ENCODE results near the gene DNAJB8. TPM values are rescaled to one million over a fixed set of nuclear protein-coding genes. Genes with fewer than 3 reads are reported as not detected.

The DNAJB8 gene
- total RNA-seq, 2 experiments from 2014 or later = not detected

- Mint-ChIP-seq H3K9me3 (no peaks in the 10 kb centered on the region), H3K36me3 (ENCODE audit: low read depth) (no peaks in the 10 kb centered on the region)
These were observed 2.9 kb downstream of the DNAJB8 start for GRCh38 chr3:128463771-128464170.

GRCh38 chr3:128463354-128463753 lies 3.3 kb downstream of the DNAJB8 start:
- TF ChIP-seq CTCF (IDR thresholded peaks at IDR 0.05) = no peak
- intact Hi-C loops (cut with DNase I, micrococcal nuclease) = no loop called here
- peaks cover 14% of the 10 kb centered on the region for H3K4me1 Mint-ChIP-seq (ENCODE audit: low read depth)
- DNase-seq = no peak
- H3K4me3 ChIP-seq (ENCODE audit: low read length) = no peak overlapping the region
- POLR2A ChIA-PET = no interaction called here
- H3K27me3 Mint-ChIP-seq = peaks cover 23% of the 10 kb centered on the region
- ATAC-seq (ENCODE audit: poor library complexity) = no peak
- peaks cover 0 to 2% of the 10 kb centered on the region in 2 experiments for H3K27me3 ChIP-seq (ENCODE audit: control insufficient read depth in 1 of 2, insufficient read depth in 2 of 2, low read length in 2 of 2)
- no peaks in the 10 kb centered on the region for H3K9me3 ChIP-seq (ENCODE audit: control insufficient read depth in 1 of 2, insufficient read depth in 1 of 2, low read length in 2 of 2)
- H3K27ac Mint-ChIP-seq = no peak overlapping the region
- H3K36me3 ChIP-seq (ENCODE audit: insufficient read depth, low read length) = no peaks in the 10 kb centered on the region
- H3K9me3 Mint-ChIP-seq = no peaks in the 10 kb centered on the region
- no peak overlapping the region for H3K4me3 Mint-ChIP-seq
- CTCF ChIA-PET = no interaction called here
- H3K4me1 ChIP-seq (ENCODE audit: insufficient read depth, low read length) = no peaks in the 10 kb centered on the region
- no peak overlapping the region for H3K27ac ChIP-seq (ENCODE audit: low read depth in 1 of 2, low read length in 2 of 2)
- no peaks in the 10 kb centered on the region for H3K36me3 Mint-ChIP-seq (ENCODE audit: low read depth)

More at GRCh38 chr3:128463771-128464170, 2.9 kb downstream of the DNAJB8 start:
- Histone ChIP-seq H3K4me3 (ENCODE audit: low read length) (no peak overlapping the region), H3K36me3 (ENCODE audit: insufficient read depth, low read length) (no peaks in the 10 kb centered on the region), H3K4me1 (ENCODE audit: insufficient read depth, low read length) (no peaks in the 10 kb centered on the region), H3K27ac (ENCODE audit: low read depth in 1 of 2, low read length in 2 of 2) (no peak overlapping the region), H3K9me3 (ENCODE audit: control insufficient read depth in 1 of 2, insufficient read depth in 1 of 2, low read length in 2 of 2) (no peaks in the 10 kb centered on the region), H3K27me3 (ENCODE audit: control insufficient read depth in 1 of 2, insufficient read depth in 2 of 2, low read length in 2 of 2) (peaks cover 0 to 2% of the 10 kb centered on the region in 2 experiments)
- Mint-ChIP-seq H3K4me3 (no peak overlapping the region), H3K27me3 (peaks cover 23% of the 10 kb centered on the region), H3K4me1 (ENCODE audit: low read depth) (peaks cover 14% of the 10 kb centered on the region), H3K27ac (no peak overlapping the region)
- ChIA-PET CTCF (no interaction called here), POLR2A (no interaction called here)
- DNase-seq = no peak
- no peak for TF ChIP-seq CTCF (IDR thresholded peaks at IDR 0.05)
- no peak for ATAC-seq (ENCODE audit: poor library complexity)
- intact Hi-C loops (cut with DNase I, micrococcal nuclease) = no loop called here

GRCh38 chr3:128462931-128463330 lies 3.8 kb downstream of the DNAJB8 start:
- peaks cover 26% of the 10 kb centered on the region for H3K27me3 Mint-ChIP-seq
- intact Hi-C loops (cut with DNase I, micrococcal nuclease) = no loop called here
- H3K4me3 Mint-ChIP-seq = no peak overlapping the region
- ChIA-PET CTCF (no interaction called here), POLR2A (no interaction called here)
- peaks cover 14% of the 10 kb centered on the region for H3K4me1 Mint-ChIP-seq (ENCODE audit: low read depth)
- Histone ChIP-seq H3K4me3 (ENCODE audit: low read length) (no peak overlapping the region), H3K36me3 (ENCODE audit: insufficient read depth, low read length) (no peaks in the 10 kb centered on the region), H3K27ac (ENCODE audit: low read depth in 1 of 2, low read length in 2 of 2) (no peak overlapping the region), H3K9me3 (ENCODE audit: control insufficient read depth in 1 of 2, insufficient read depth in 1 of 2, low read length in 2 of 2) (no peaks in the 10 kb centered on the region), H3K4me1 (ENCODE audit: insufficient read depth, low read length) (no peaks in the 10 kb centered on the region), H3K27me3 (ENCODE audit: control insufficient read depth in 1 of 2, insufficient read depth in 2 of 2, low read length in 2 of 2) (peaks cover 0 to 2% of the 10 kb centered on the region in 2 experiments)
- DNase-seq (no peak), ATAC-seq (ENCODE audit: poor library complexity) (no peak)
- TF ChIP-seq CTCF (IDR thresholded peaks at IDR 0.05) = no peak
- no peaks in the 10 kb centered on the region for H3K9me3 Mint-ChIP-seq
- H3K27ac Mint-ChIP-seq = no peak overlapping the region
- no peaks in the 10 kb centered on the region for H3K36me3 Mint-ChIP-seq (ENCODE audit: low read depth)
